ENCODE data around the gene WBP2NL. TPM values are rescaled to one million over a fixed set of nuclear protein-coding genes. Genes with fewer than 3 reads are reported as not detected.

The WBP2NL gene
- total RNA-seq, 4 donors from 2014 or later = 0.33 to 1.0 (median 0.45) TPM; not detected in 1

Small RNA genes lying within 50 kb of the gene (small RNA-seq; reads per million reads assigned to genes)
- gene SNORD13P1 = 0 reads per million in 3 donors

Other genes starting within 250 kb of the WBP2NL start
- gene CCDC134, start 198.1 kb upstream of the WBP2NL start, total RNA-seq = 10 to 100 TPM in 1 of 4 donors, 1 to 10 TPM in 3; 7.0 to 10.8 (median 8.7) TPM
- 10 to 100 TPM; 56.4 to 97.7 (median 57.2) TPM for gene SREBF2, start 165.7 kb upstream of the WBP2NL start, total RNA-seq
- under 1 TPM in 1 of 4 donors, not detected in 3; 0.83 TPM for gene SHISA8, start 83.7 kb upstream of the WBP2NL start, total RNA-seq
- gene TNFRSF13C, start 72.0 kb upstream of the WBP2NL start, total RNA-seq = under 1 TPM in 2 of 4 donors, not detected in 2; 0.17 to 0.33 TPM
- gene CENPM, start 51.6 kb upstream of the WBP2NL start, total RNA-seq = not detected
- under 1 TPM; under 0.01 to 0.50 (median 0.36) TPM for gene SEPTIN3, start 29.3 kb upstream of the WBP2NL start, total RNA-seq
- gene NAGA, start 72.0 kb downstream of the WBP2NL start, total RNA-seq = 10 to 100 TPM; 26.2 to 40.9 (median 33.7) TPM
- gene PHETA2, start 75.5 kb downstream of the WBP2NL start, total RNA-seq = 10 to 100 TPM; 16.6 to 34.6 (median 25.4) TPM
- gene SMDT1, start 80.9 kb downstream of the WBP2NL start, total RNA-seq = 10 to 100 TPM; 18.9 to 32.7 (median 22.1) TPM
- gene NDUFA6, start 92.0 kb downstream of the WBP2NL start, total RNA-seq = 10 to 100 TPM; 54.0 to 90.9 (median 75.8) TPM
- gene CYP2D6, start 132.0 kb downstream of the WBP2NL start, total RNA-seq = under 1 TPM in 2 of 4 donors, not detected in 2; 0.42 to 0.52 TPM